K562 (cell line): ENCODE results near the gene ZNF544. TPM values are rescaled to one million over a fixed set of nuclear protein-coding genes. Genes with fewer than 3 reads are reported as not detected.

Source experiments
- ARID2 ChIP-seq: fragments of 450-650 bp; IDR thresholded peaks from 2 replicates; pipeline ENCODE4 v1.6.1; 2017; ENCODE audit warnings: antibody characterized with exemption, mild to moderate bottlenecking
- CBX3 ChIP-seq, 2 experiments: IDR thresholded peaks; 1 replicate in 1 of 2; 2 replicates in 1 of 2; pipeline ENCODE4 v1.6.1; 2012; ENCODE audit warnings: inconsistent platforms in 2 of 2, low read length in 2 of 2, borderline replicate concordance in 1 of 2, control low read depth in 1 of 2
- REST ChIP-seq, 2 experiments: fragments of 450-650 bp; formaldehyde crosslinking in 1 of 2; IDR thresholded peaks; 2 replicates each; pipeline versions ENCODE4 v1.4.0 to v1.6.1; 2014 to 2020; ENCODE audit warnings: mild to moderate bottlenecking in 2 of 2, borderline replicate concordance in 1 of 2, low read depth in 1 of 2
- RFX5 ChIP-seq: IDR thresholded peaks from 2 replicates; pipeline ENCODE4 v1.6.1; 2011; ENCODE audit warnings: low read depth, mild to moderate bottlenecking, improper control_type of control experiment, low read length
- SP2 ChIP-seq: IDR thresholded peaks from 2 replicates; pipeline ENCODE4 v1.6.1; 2011; ENCODE audit warnings: mild to moderate bottlenecking, low read depth, low read length, moderate library complexity; ENCODE audit not compliant: poor library complexity, severe bottlenecking; ENCODE audit errors: extremely low read depth
- U2AF1 ChIP-seq: fragments of 200-400 bp; formaldehyde crosslinking; optimal IDR thresholded peaks from 2 replicates; pipeline ENCODE3; 2017; ENCODE audit warnings: mild to moderate bottlenecking, low read depth, low read length, moderate library complexity
- ZNF121 ChIP-seq: sonication (generic); formaldehyde crosslinking; conservative IDR thresholded peaks from 2 replicates; pipeline ENCODE4 v1.8.0; 2022; ENCODE audit warnings: missing genetic modification reagents
- ZNF41 ChIP-seq: fragments of 250-450 bp; sonication (Bioruptor Pico); conservative IDR thresholded peaks from 2 replicates; pipeline ENCODE4 v1.4.0; 2020; ENCODE audit warnings: mild to moderate bottlenecking
- polyA plus RNA-seq, 8 experiments: library from polyadenylated mRNA; depleted of rRNA in 4 of 8; stranded (reverse) in 5 of 8; unstranded in 3 of 8; fragments of >200 nt; fragmentation: Nextera tagmentation in 2 of 8; fragmentation: Illumina TruSeq in 1 of 8; extraction: Ambion mirVana in 2 of 8; extraction: Trizol in 1 of 8; gene quantifications; 2 replicates each; pipeline versions ENCODE4 v1.2.1 to v1.2.3, GENCODE V29; 2011 to 2014; ENCODE audit warnings: inconsistent platforms in 1 of 8, missing spikeins in 1 of 8
- total RNA-seq, 7 experiments: library from RNA; depleted of rRNA in 6 of 7; stranded (reverse); fragments of >200 nt in 6 of 7; fragmentation: Illumina TruSeq in 2 of 7; extraction: Trizol in 2 of 7; gene quantifications; 2 replicates each; pipeline versions ENCODE4 v1.2.1 to v1.2.3, GENCODE V29; 2011 to 2021; ENCODE audit warnings: low replicate concordance in 1 of 7
- TF ChIP-seq, protein P1 (sequence below): fragments of 450-650 bp; formaldehyde crosslinking; IDR thresholded peaks from 2 replicates; pipeline ENCODE4 v1.4.0; 2020; ENCODE audit warnings: mild to moderate bottlenecking, moderate library complexity
- TF ChIP-seq, protein P2 (sequence below): sonication (generic); formaldehyde crosslinking; IDR thresholded peaks from 2 replicates; pipeline ENCODE4 v1.8.0; 2022; ENCODE audit warnings: missing genetic modification reagents, mild to moderate bottlenecking, borderline replicate concordance
- TF ChIP-seq, protein P3 (sequence below): fragments of 450-650 bp; IDR thresholded peaks from 2 replicates; pipeline ENCODE4 v1.6.1; 2016

Gene ZNF544
- total and polyA plus RNA-seq, 9 of the 15 experiments (the other 6 are each of a cell fraction or from before 2014, with no cell fraction given), result 23.6 to 59.0 (median 41.4) TPM

DNA sequence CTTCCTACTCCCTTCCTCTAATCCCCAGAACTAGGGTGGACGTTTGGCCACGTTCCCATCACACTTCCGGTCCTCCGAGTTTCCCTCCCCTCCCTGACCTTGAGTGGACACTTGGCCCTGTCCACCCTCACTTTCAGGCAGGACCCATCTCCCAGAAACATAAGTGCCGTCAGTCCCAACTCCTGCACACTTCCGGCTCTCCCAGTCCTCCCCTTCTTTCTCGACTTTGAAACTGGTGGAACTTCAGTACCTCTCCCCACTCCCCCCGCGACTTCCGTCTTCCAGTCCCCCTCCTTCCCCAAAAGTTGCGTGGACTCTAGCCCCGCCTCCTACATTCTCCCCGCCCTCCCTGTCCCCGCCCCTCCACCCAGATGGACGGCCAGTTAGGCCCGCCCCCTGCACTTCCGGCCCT lies 46.1 kb upstream of the ZNF544 start (continued):
- TF ChIP-seq, protein P1, sequence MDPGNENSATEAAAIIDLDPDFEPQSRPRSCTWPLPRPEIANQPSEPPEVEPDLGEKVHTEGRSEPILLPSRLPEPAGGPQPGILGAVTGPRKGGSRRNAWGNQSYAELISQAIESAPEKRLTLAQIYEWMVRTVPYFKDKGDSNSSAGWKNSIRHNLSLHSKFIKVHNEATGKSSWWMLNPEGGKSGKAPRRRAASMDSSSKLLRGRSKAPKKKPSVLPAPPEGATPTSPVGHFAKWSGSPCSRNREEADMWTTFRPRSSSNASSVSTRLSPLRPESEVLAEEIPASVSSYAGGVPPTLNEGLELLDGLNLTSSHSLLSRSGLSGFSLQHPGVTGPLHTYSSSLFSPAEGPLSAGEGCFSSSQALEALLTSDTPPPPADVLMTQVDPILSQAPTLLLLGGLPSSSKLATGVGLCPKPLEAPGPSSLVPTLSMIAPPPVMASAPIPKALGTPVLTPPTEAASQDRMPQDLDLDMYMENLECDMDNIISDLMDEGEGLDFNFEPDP (CRISPR knock-in tag), result no peak
- no peak for TF ChIP-seq SP2
- no peak for TF ChIP-seq U2AF1
- TF ChIP-seq ZNF121, result no peak
- no peak for TF ChIP-seq ZNF41 (CRISPR knock-in tag)
- TF ChIP-seq ARID2, result no peak
- TF ChIP-seq CBX3 (IDR thresholded peaks at IDR 0.05; ENCODE audit: borderline replicate concordance in 1 of 2, low read length in 2 of 2), result peak in 1 of 2 experiments; percentile 50; a peak in 1 of 3 replicates
- TF ChIP-seq REST (IDR thresholded peaks at IDR 0.05; ENCODE audit: borderline replicate concordance), result no peak
- TF ChIP-seq REST (CRISPR knock-in tag; IDR thresholded peaks at IDR 0.05; ENCODE audit: low read depth), result no peak
- TF ChIP-seq RFX5, result no peak
- TF ChIP-seq, protein P2, sequence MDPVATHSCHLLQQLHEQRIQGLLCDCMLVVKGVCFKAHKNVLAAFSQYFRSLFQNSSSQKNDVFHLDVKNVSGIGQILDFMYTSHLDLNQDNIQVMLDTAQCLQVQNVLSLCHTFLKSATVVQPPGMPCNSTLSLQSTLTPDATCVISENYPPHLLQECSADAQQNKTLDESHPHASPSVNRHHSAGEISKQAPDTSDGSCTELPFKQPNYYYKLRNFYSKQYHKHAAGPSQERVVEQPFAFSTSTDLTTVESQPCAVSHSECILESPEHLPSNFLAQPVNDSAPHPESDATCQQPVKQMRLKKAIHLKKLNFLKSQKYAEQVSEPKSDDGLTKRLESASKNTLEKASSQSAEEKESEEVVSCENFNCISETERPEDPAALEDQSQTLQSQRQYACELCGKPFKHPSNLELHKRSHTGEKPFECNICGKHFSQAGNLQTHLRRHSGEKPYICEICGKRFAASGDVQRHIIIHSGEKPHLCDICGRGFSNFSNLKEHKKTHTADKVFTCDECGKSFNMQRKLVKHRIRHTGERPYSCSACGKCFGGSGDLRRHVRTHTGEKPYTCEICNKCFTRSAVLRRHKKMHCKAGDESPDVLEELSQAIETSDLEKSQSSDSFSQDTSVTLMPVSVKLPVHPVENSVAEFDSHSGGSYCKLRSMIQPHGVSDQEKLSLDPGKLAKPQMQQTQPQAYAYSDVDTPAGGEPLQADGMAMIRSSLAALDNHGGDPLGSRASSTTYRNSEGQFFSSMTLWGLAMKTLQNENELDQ (CRISPR knock-in tag), result no peak
- TF ChIP-seq, protein P3, sequence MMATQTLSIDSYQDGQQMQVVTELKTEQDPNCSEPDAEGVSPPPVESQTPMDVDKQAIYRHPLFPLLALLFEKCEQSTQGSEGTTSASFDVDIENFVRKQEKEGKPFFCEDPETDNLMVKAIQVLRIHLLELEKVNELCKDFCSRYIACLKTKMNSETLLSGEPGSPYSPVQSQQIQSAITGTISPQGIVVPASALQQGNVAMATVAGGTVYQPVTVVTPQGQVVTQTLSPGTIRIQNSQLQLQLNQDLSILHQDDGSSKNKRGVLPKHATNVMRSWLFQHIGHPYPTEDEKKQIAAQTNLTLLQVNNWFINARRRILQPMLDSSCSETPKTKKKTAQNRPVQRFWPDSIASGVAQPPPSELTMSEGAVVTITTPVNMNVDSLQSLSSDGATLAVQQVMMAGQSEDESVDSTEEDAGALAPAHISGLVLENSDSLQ, result peak; percentile 92
